GM04503 (cell line): ENCODE data around the gene ZSWIM4.

Source experiments
- DNase-seq: peaks from one replicate; pipeline ENCODE4 v3.0.0-alpha.2; 2012; ENCODE audit warnings: low read depth

Gene ZSWIM4

GRCh38 chr19:13875824-13876223 lies 80.6 kb downstream of the ZSWIM4 start:
- DNase-seq: no peak

GRCh38 chr19:13876834-13877233 lies 81.6 kb downstream of the ZSWIM4 start, which contains the start of gene NANOS3:
Gene NANOS3 (plus strand): TSS chr19:13877134. CDS start chr19:13877249, 115 bp downstream.
- no peak for DNase-seq

- DNase-seq: no peak
Measured at GRCh38 chr19:13877303-13877702, 82.1 kb downstream of the ZSWIM4 start.

GRCh38 chr19:13880059-13881043 lies 85.1 kb downstream of the ZSWIM4 start:
- peak; percentile 53 for DNase-seq

- no peak for DNase-seq
Measured at GRCh38 chr19:13881251-13881691, 86.0 kb downstream of the ZSWIM4 start.
